ENCODE measurements around the gene SNX24. TPM values are rescaled to one million over a fixed set of nuclear protein-coding genes. Genes with fewer than 3 reads are reported as not detected.

SNX24 gene
- total and polyA plus RNA-seq, 2 of the 4 experiments (the other 2 are of a cell fraction): 13.8 to 15.0 TPM

DNA sequence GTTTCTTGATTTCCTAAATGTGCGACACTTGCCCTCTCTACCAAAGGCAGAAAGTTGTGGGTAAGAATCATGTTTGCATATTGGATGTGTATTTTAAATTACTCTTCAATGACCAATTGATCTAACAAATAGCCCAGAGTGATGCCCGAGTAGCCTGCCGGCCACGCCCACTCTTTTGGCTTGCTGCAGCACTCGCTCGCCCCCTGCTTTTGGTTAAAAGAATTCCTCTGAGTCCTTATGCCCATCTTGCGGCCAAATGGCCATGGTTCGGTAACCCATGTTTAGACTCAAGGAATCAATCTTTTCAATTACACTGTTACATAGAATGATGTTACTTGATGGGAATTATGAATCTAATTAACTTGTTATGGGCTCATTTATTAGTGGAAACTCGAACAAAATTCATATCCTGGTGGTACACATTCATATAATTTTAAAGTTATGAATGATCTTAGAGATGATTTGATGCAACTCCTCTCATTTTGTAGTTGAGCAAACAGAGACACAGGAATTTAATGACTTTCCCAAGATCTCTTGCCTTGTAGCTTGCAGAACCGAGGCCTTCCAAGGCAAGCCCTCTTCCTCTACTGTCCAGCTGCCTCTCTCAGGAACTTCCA is 154.6 kb downstream of the SNX24 start:
- Histone ChIP-seq H3K4me2 (ENCODE audit: low read depth, low read length) (no peak overlapping the region), H3K79me1 (ENCODE audit: low read depth in 1 of 2, low read length in 2 of 2) (no peaks in the 10 kb centered on the region), H3K4ac (ENCODE audit: low read depth, low read length) (no peak overlapping the region), H3K9ac (ENCODE audit: low read depth, low read length) (no peak overlapping the region), H3K18ac (ENCODE audit: low read depth, low read length) (no peak overlapping the region), H3K4me1 (ENCODE audit: control insufficient read depth, insufficient read depth, low read length) (no peaks in the 10 kb centered on the region), H2AFZ (replicated peaks; ENCODE audit: low read length, poor library complexity) (no peak overlapping the region), H3K23ac (ENCODE audit: low read depth, low read length) (no peak overlapping the region), H3K4me3 (ENCODE audit: insufficient read depth, low read depth, low read length) (no peak overlapping the region), H4K8ac (ENCODE audit: low read depth in 2 of 2, low read length in 2 of 2) (no peak overlapping the region), H3K9me1 (ENCODE audit: insufficient read depth, low read length) (no peaks in the 10 kb centered on the region), H2BK5ac (ENCODE audit: low read depth, low read length, poor library complexity, severe bottlenecking) (no peak overlapping the region), H3K36me3 (ENCODE audit: control insufficient read depth, insufficient read depth, low read length) (no peaks in the 10 kb centered on the region), H4K5ac (ENCODE audit: low read depth, low read length) (no peak overlapping the region), H2BK15ac (ENCODE audit: low read depth, low read length) (no peak overlapping the region), H3K14ac (replicated peaks; ENCODE audit: low read depth, low read length) (no peak overlapping the region), H4K20me1 (ENCODE audit: insufficient read depth, low read length) (no peaks in the 10 kb centered on the region), H2BK120ac (ENCODE audit: low read depth, low read length) (no peak overlapping the region), H3K9me3 (ENCODE audit: control insufficient read depth, insufficient read depth, low read length) (no peaks in the 10 kb centered on the region), H3K56ac (ENCODE audit: extremely low read depth, insufficient read depth, low read length) (no peak overlapping the region), H3K27me3 (ENCODE audit: control insufficient read depth, insufficient read depth, low read length) (no peaks in the 10 kb centered on the region), H2AK9ac (replicated peaks; ENCODE audit: low read depth, low read length, poor library complexity) (no peak overlapping the region), H2BK20ac (ENCODE audit: low read depth, low read length) (no peak overlapping the region), H2AK5ac (ENCODE audit: low read depth, low read length) (no peak overlapping the region), H3K27ac (ENCODE audit: insufficient read depth, low read length) (no peak overlapping the region), H4K91ac (ENCODE audit: insufficient read depth, low read depth, low read length) (no peak overlapping the region)
- no TSS peak for BruUV-seq (replicated peaks)
- TF ChIP-seq CHD1 (IDR thresholded peaks at IDR 0.05; ENCODE audit: low read depth, low read length): no peak
- TF ChIP-seq SMC3 (IDR thresholded peaks at IDR 0.05; ENCODE audit: low read depth, low read length): no peak
- TF ChIP-seq RAD21 (IDR thresholded peaks at IDR 0.05; ENCODE audit: low read length): peak; percentile 29; the same call in 1 of the 2 replicates
- no peak for TF ChIP-seq MAZ (IDR thresholded peaks at IDR 0.05; ENCODE audit: borderline replicate concordance, low read depth, low read length)
- TF ChIP-seq RFX5 (IDR thresholded peaks at IDR 0.05; ENCODE audit: low read depth, low read length): no peak
- TF ChIP-seq, protein P1, sequence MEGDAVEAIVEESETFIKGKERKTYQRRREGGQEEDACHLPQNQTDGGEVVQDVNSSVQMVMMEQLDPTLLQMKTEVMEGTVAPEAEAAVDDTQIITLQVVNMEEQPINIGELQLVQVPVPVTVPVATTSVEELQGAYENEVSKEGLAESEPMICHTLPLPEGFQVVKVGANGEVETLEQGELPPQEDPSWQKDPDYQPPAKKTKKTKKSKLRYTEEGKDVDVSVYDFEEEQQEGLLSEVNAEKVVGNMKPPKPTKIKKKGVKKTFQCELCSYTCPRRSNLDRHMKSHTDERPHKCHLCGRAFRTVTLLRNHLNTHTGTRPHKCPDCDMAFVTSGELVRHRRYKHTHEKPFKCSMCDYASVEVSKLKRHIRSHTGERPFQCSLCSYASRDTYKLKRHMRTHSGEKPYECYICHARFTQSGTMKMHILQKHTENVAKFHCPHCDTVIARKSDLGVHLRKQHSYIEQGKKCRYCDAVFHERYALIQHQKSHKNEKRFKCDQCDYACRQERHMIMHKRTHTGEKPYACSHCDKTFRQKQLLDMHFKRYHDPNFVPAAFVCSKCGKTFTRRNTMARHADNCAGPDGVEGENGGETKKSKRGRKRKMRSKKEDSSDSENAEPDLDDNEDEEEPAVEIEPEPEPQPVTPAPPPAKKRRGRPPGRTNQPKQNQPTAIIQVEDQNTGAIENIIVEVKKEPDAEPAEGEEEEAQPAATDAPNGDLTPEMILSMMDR (conservative IDR thresholded peaks at IDR 0.05; ENCODE audit: low read depth, low read length): 0 out of 2 replicates have a peak, but pooled peaks have one; percentile 18
- TF ChIP-seq NFE2L2 (IDR thresholded peaks at IDR 0.05; ENCODE audit: low read depth, low read length): no peak
- TF ChIP-seq CEBPB (IDR thresholded peaks at IDR 0.05; ENCODE audit: low read depth, low read length): no peak
- dilution Hi-C loops (cut with HindIII; ENCODE audit: low sequenced_read_pairs, unreplicated experiment): no loop called here
- ChIA-PET POLR2A (ENCODE audit: unreplicated experiment) (no interaction called here), CTCF (no interaction called here)
- no peak for ATAC-seq (ENCODE audit: low read depth)
- DNase-seq: no peak
- no CpG with 5 or more reads among the region's 10 CpGs for WGBS, 2 experiments (ENCODE audit: extremely low coverage in 2 of 2, insufficient read length in 1 of 2)
- in situ Hi-C loops (cut with MboI; ENCODE audit: low sequenced_read_pairs): no loop called here
- intact Hi-C loops (cut with micrococcal nuclease): no loop called here
